ENCODE measurements around the gene HS3ST2.

HS3ST2 gene

DNA sequence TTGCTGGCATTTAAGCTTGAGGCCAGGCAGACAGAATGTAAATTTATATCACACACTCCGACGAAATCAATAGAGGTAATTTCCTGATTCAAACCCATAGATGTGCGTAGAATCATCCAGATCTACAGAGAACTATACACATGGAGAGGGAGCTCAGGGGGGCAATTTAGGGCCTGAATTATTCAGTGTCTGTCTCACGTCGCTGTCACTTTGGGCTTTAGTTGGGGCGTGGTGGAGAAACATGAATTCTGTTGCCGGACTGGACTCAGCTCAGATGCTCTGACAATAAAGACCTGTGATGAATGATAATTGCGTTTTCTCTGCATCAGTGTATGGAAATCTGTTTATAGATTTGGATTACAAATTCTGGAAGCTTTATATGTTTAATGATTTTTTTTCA lies 32.5 kb upstream of the HS3ST2 start:
- H3K4me3 ChIP-seq (ENCODE audit: low read length) = no peak overlapping the region
- no peak for DNase-seq (ENCODE audit: low read depth)
- no peak for TF ChIP-seq CTCF (conservative IDR thresholded peaks at IDR 0.05; ENCODE audit: low read depth, low read length)

GRCh38 chr16:22782314-22782713 lies 31.6 kb upstream of the HS3ST2 start:
- no peak for TF ChIP-seq CTCF (conservative IDR thresholded peaks at IDR 0.05; ENCODE audit: low read depth, low read length)
- no peak overlapping the region for H3K4me3 ChIP-seq (ENCODE audit: low read length)
- DNase-seq (ENCODE audit: low read depth) = no peak

GRCh38 chr16:22784690-22785214 lies 29.2 kb upstream of the HS3ST2 start:
- no peak for DNase-seq (ENCODE audit: low read depth)
- TF ChIP-seq CTCF (conservative IDR thresholded peaks at IDR 0.05; ENCODE audit: low read depth, low read length) = no peak
- no peak overlapping the region for H3K4me3 ChIP-seq (ENCODE audit: low read length)

DNA sequence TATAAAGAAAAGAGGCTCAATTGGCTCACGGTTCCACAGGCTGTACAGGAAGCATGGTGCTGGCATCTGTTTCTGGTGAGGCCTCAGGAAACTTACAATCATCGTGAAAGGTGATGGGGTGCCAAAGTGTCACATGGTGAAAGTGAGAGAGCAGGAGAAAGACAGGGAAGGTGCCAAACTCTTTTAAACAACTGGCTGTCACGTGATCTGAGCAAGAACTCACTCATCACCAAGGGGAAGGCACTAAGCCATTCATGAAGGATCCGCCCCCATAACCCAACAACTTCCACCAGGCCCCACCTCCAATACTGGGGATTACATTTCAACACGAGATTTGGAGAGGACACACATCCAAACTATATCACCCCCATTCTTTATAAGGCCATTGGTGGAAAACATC lies 28.4 kb upstream of the HS3ST2 start:
- TF ChIP-seq CTCF (conservative IDR thresholded peaks at IDR 0.05; ENCODE audit: low read depth, low read length) = no peak
- no peak for DNase-seq (ENCODE audit: low read depth)
- H3K4me3 ChIP-seq (ENCODE audit: low read length) = no peak overlapping the region

- H3K4me3 ChIP-seq (ENCODE audit: low read length) = no peak overlapping the region
- TF ChIP-seq CTCF (conservative IDR thresholded peaks at IDR 0.05; ENCODE audit: low read depth, low read length) = no peak
- no peak for DNase-seq (ENCODE audit: low read depth)
Observed at GRCh38 chr16:22786284-22786683, 27.7 kb upstream of the HS3ST2 start.

DNA sequence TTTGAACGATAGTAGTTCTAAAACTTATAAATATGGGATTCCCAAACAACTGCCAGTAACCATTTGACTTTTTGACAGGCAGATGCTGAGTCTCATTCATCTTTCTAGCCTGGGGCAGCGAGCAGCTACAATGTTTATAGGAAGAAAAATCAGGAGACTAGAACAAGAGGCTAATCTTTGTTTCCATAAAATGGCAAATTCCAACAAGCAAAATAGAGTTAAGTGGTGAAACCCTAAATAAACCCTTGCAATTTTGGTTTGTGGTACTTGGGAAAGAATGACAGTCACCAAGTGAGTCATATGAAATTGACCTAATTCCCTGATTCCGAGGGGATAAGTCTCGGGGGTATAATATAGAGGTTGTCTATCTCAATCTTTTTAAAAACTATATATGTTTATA lies 27.3 kb upstream of the HS3ST2 start:
- no peak for TF ChIP-seq CTCF (conservative IDR thresholded peaks at IDR 0.05; ENCODE audit: low read depth, low read length)
- no peak for DNase-seq (ENCODE audit: low read depth)
- no peak overlapping the region for H3K4me3 ChIP-seq (ENCODE audit: low read length)

GRCh38 chr16:22787466-22788192 lies 26.3 kb upstream of the HS3ST2 start:
- TF ChIP-seq CTCF (conservative IDR thresholded peaks at IDR 0.05; ENCODE audit: low read depth, low read length) = no peak
- peak; percentile 0 for DNase-seq (ENCODE audit: low read depth)
- no peak overlapping the region for H3K4me3 ChIP-seq (ENCODE audit: low read length)
